Fibroblast of upper back skin (primary cell): ENCODE data around the gene CCDC57.

Experiments used
- DNase-seq: peaks from one replicate; pipeline ENCODE4 v3.0.0-alpha.2; 2013

The CCDC57 gene

GRCh38 chr17:82056729-82057621 lies 155.7 kb downstream of the CCDC57 start:
- DNase-seq: no peak

GRCh38 chr17:82055965-82056728 lies 156.5 kb downstream of the CCDC57 start:
- no peak for DNase-seq

- DNase-seq: no peak
Measured at GRCh38 chr17:82055023-82055964, 157.3 kb downstream of the CCDC57 start.

- DNase-seq: no peak
Measured at GRCh38 chr17:82054351-82055022, 158.2 kb downstream of the CCDC57 start.

GRCh38 chr17:82053556-82054263 lies 158.9 kb downstream of the CCDC57 start:
- no peak for DNase-seq

GRCh38 chr17:82053130-82053529 lies 159.5 kb downstream of the CCDC57 start:
- no peak for DNase-seq

GRCh38 chr17:82052638-82053059 lies 160.0 kb downstream of the CCDC57 start:
- DNase-seq: no peak

GRCh38 chr17:82051776-82052637 lies 160.6 kb downstream of the CCDC57 start, which contains the start of the genes GPS1 and RFNG:
Gene GPS1, plus strand, starts transcription at chr17:82051898. Its CDS starts 34 bp downstream, at chr17:82051932.
Gene RFNG, minus strand, starts transcription at chr17:82051811. Its CDS starts 45 bp downstream, at chr17:82051766.
- DNase-seq: peak; percentile 33
